HCEC 1CT (cell line): ENCODE data around the gene DNAJC8.
A peak's percentile ranks its signal among the peaks of the same experiment; 100 is the strongest.

Experiments
- DNase-seq: peaks from one replicate; pipeline ENCODE4 v3.0.0-alpha.2; 2017

Gene DNAJC8

GRCh38 chr1:28199328-28200233 lies 33.2 kb downstream of the DNAJC8 start:
- no peak for DNase-seq

- DNase-seq = no peak
Measured at GRCh38 chr1:28197682-28198415, 35.0 kb downstream of the DNAJC8 start.

GRCh38 chr1:28196330-28196729 lies 36.5 kb downstream of the DNAJC8 start:
- DNase-seq = no peak

GRCh38 chr1:28195780-28196179 lies 37.0 kb downstream of the DNAJC8 start:
- DNase-seq = no peak

GRCh38 chr1:28194326-28195035 lies 38.3 kb downstream of the DNAJC8 start:
- no peak for DNase-seq

GRCh38 chr1:28193701-28194161 lies 39.1 kb downstream of the DNAJC8 start:
- DNase-seq = no peak

- no peak for DNase-seq
Measured at GRCh38 chr1:28190996-28191645, 41.7 kb downstream of the DNAJC8 start.

GRCh38 chr1:28190337-28190979 lies 42.4 kb downstream of the DNAJC8 start:
- no peak for DNase-seq

- DNase-seq = no peak
Measured at GRCh38 chr1:28185071-28185470, 47.8 kb downstream of the DNAJC8 start.

GRCh38 chr1:28180306-28181305 lies 52.2 kb downstream of the DNAJC8 start:
- no peak for DNase-seq

- no peak for DNase-seq
Measured at GRCh38 chr1:28178690-28179485, 53.9 kb downstream of the DNAJC8 start.

GRCh38 chr1:28176492-28177470 lies 56.0 kb downstream of the DNAJC8 start, which contains the start of gene PTAFR:
Gene PTAFR (minus strand): TSS chr1:28176690. CDS start chr1:28151021, 25,669 bp downstream.
- DNase-seq = no peak

- DNase-seq = no peak
Measured at GRCh38 chr1:28175955-28176485, 56.8 kb downstream of the DNAJC8 start.

- peak; percentile 48 for DNase-seq
Measured at GRCh38 chr1:28173980-28174297, 58.9 kb downstream of the DNAJC8 start.

GRCh38 chr1:28173151-28173979 lies 59.5 kb downstream of the DNAJC8 start:
- DNase-seq = peak; percentile 26

GRCh38 chr1:28172713-28173150 lies 60.1 kb downstream of the DNAJC8 start:
- no peak for DNase-seq

- no peak for DNase-seq
Measured at GRCh38 chr1:28171246-28171645, 61.6 kb downstream of the DNAJC8 start.
